GM19463 (cell line): ENCODE results near the gene ZNF548.
"Not testable (repeated sequence)": the region's sequence is repeated elsewhere in the genome, so short reads cannot be mapped to it uniquely, and the experiment has no call there.

Experiments
- ATAC-seq: cut with Tn5 transposase; IDR thresholded peaks from one replicate; pipeline ENCODE4 v1.9.1; 2021; ENCODE audit warnings: mild to moderate bottlenecking, moderate library complexity; ENCODE audit not compliant: unreplicated experiment

Gene ZNF548

DNA sequence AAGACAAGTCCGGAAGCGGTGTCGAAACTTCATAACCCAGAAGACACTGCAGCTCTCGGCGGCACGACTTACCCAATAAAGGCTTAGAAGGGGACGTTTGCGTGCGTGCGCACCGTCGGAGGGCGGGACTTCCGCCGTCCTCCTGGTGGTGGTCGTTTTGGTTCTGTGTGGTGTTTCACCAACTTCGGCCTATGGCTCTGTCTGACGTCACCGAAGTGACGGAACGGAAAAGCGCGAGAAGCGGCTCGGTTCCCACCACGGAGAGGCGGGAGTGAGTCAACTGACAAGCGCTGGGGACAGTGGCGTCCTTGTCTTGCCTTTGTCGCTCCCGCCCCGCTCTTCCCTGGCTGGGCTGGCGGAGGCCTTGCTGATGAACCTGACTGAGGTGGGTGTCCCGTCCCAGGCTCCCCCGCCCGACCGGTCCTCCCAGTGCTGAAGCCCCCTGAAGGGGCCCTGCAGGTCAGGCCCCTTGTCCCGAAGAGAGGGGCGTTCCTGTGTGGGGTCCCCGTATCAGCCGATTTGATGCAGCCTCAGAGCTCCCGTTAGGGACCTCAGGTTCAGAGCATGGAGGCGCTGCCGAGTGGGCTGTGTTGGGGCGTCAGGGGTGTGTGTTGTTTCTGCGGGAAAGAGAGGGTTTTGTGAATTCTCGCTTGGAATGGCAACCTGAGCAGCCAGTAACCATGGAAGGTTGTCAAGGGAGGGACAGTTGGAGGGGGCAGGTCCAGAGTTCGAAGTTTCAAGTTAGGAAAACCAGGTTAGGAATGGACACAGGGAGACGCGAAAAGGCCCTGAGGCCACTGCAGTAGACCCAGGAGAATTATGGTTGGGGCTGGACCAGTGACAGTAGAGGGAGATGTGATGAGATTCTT, at the start of gene ZNF548:
TSS of gene ZNF548 (plus strand) at position 125 of the 869 bp plus-strand sequence. CDS start at position 371, 246 bp downstream.
- ATAC-seq: peak; percentile 98

DNA sequence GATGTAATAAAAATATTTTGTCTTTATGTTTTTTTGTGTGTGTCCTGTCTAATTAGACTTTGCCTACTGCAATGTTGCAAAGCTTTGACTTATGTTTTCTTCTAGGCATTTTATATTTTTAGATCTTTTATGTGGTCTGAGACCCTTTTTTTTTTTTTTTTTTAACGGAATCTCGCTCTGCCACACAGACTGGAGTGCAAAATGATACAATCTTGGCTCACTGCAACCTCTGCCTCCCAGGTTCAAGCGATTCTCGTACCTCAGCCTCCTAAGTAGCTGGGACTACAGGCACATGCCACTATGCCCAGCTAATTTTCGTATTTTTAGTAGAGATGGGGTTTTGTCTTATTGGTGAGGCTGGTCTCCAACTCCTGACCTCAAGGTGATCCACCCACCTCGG, 47.1 kb upstream of the ZNF548 start:
- no peak for ATAC-seq

DNA sequence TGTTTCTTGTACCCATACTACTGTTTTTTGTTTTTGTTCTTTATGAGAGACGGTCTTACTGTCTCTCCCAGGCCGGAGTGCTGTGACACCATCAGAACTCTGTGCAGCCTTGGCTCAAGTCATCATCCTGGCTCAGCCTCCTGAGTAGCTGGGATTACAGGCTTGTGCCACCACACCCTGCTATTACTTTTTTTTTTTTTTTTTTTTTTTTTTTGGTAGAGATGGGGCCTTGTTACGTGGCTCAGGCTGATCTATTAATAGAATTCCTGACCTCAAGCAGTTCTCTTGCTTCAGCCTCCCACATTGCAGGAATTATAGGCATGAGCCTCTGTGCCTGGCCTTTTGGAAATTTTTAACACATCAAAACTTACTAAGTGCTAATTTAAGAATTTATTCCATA, 41.5 kb upstream of the ZNF548 start:
- ATAC-seq: no peak

DNA sequence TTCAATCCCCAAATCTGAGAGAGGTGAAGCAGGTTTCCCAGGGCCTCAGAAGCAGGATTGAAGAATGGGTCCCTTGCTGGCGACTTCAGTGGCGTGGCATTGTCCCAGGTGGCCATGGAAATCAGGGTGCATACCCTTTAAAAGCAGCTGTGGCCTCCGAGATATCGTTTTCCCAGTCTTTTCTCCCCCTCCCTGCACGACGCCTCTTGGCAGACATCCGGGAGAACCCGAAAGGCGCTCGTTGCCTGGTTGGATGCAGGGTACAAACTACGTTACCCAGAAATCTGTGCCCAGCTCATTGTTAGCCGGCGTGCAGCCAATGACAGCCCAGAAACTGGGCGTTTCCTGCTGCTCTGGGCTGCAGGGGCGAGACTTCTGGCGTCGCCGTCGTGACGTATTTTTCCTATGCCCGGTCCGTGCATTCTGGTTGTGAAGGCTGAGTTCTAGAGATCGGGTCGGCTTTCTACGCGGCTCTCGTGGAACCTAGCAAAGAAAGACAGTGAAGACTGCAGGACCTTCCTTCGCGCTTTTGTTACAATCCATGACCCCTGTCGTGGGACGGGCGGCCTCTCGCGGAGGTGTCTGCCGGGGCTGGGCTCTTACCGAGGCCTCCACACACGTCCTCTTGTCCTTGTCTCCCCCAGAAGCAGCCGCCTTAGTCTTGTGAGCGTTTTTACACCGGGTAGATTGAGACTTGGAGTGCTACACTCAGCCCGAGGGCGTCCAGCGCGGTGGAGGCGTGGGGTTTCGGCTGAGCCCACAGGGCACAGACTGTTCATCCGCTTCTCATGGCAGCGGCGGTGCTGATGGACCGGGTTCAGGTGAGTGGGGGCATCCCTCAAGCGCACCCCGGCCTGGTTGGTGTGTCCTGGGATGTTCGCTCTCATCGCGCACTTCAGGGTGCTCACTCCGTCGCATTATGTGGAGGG, 38.5 kb upstream of the ZNF548 start, which contains the start of gene ZNF304:
TSS of gene ZNF304 (plus strand) at position 395 of the 929 bp plus-strand sequence. CDS start at position 789, 394 bp downstream.
- ATAC-seq: peak; percentile 100

GRCh38 chr19:57351867-57352266, 37.8 kb upstream of the ZNF548 start:
- ATAC-seq: no peak

DNA sequence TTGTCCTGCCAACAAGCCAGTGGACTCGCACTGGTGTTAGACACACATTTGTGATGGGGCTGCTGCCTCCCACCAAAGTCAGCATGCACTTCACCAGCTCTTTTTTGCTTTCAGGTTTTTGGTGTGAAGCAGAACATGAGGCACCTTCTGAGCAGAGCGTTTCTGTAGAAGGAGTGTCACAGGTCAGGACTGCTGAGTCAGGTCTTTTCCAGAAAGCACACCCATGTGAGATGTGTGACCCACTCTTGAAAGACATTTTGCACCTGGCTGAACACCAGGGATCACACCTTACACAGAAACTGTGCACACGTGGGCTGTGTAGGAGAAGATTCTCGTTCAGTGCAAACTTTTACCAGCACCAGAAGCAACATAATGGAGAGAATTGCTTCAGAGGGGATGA, 33.7 kb upstream of the ZNF548 start:
- no peak for ATAC-seq

- no peak for ATAC-seq
Observed at GRCh38 chr19:57357406-57357805, 32.2 kb upstream of the ZNF548 start.

DNA sequence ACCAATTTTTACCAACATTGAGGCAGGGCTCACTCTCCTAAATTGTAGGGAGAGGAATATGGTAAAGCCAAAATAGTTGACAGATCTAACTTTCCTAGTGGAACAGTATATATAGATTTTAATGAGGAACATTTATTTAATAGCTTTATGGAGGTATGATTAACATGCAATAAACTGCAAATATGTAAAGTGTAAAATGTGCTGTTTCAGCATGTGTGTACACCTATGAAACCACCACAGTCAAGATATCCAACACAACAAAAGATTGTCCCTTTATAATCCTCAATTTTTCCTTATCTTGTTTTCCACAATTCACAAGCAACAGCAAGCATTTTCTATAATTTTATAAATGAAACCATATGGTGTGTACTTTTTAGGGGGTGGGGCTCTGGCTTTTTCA, 30.4 kb upstream of the ZNF548 start:
- ATAC-seq: no peak

GRCh38 chr19:57362419-57362818, 27.2 kb upstream of the ZNF548 start:
- ATAC-seq: no peak

DNA sequence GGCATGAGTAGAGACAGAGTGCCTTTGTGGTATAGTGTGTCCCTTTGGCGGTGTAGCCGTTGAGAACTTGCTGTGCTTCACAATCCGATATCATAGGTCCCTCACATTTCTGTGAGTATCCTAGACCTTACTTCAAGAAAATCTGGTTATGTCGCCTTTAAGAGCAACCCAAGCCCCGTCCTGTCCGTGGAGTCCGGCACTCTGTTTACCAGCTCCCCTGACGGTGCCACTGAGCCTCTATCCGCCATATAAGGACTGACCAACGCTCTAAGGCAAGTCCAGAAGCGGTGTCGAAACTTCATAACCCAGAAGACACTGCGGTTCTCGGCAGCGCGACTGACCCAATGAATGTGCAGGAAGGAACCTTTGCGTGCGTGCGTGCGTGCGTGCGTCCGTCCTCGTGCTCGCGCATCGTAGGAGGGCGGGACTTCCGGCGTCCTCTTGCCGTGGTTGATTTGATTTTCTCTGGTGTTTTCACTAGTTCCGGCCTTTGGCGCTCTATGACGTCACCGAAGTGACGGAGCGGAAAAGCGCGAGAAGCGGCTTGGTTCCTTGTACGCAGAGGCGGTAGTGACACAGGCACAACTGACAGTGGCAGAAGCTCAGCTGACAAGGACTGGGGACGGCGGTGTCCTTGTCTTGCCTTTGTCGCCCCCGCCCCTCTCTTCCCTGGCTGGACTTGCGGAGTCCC, 26.5 kb upstream of the ZNF548 start, which contains the start of the genes TRAPPC2B and ZNF547:
TSS of gene TRAPPC2B (plus strand) at position 555 of the 691 bp plus-strand sequence. CDS start 1,283 bp downstream, outside the sequence.
TSS of gene ZNF547 (plus strand) at position 555 of the 691 bp plus-strand sequence. CDS start 5,005 bp downstream, outside the sequence.
- peak; percentile 95 for ATAC-seq

DNA sequence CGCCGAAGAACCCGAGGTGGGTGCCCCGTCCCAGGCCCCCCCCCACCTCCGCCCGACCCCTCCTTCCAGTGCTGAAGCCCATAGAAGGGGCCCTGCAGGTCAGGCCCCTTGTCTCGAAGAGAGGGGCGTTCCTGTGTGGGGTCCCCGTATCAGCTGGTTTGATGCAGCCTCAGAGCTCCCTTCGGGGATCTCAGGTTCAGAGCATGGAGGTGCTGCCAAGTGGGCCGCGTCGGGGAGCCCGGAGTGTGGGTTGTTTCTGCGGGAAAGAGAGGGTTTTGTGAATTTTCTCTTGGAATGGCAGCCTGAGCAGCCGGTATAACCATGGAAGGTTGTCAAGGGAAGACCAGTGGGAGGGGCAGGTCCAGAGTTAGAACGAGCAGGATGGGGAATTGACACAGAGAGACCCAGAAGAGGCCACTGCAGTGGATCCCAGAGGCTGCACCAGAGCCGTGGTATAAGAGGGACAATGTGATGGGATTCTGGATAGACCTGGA, 25.9 kb upstream of the ZNF548 start:
- peak; percentile 8 for ATAC-seq

DNA sequence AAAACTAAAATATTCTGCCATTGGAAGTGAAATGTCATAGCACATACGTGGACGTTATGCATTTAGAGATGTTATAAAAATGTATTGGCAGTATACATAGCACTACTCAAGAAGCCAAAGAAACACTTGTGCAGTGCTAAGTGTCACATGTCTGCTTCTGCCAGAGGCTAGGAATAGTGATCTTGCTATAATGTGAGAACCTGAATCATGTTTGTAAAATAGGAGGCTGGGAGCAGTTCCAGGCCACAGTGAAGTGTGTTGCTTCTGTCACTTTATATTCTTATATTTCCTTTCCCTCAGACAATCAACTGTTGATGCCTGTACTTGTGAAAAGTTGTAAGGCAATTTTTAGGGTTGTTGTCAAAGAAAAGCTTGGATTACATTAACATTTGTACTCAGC, 22.9 kb upstream of the ZNF548 start:
- no peak for ATAC-seq

GRCh38 chr19:57374179-57374578, 15.5 kb upstream of the ZNF548 start:
- no peak for ATAC-seq

DNA sequence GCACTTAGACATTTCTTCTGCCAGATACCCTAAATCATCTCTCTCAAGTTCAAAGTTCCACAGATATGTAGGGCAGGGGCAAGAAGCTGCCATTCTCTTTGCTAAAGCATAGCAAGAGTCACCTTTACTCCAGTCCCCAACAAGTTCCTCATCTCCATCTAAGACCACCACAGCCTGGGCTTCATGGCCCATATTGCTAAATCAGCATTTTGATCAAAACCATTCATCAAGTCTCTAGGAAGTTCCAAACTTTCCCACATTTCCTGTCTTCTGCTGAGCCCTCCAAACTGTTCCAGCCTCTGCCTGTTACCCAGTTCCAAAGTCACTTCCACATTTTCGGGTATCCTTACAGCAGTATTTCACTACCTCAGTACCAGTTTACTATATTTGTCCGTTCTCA, 15.0 kb upstream of the ZNF548 start:
- not testable (repeated sequence) for ATAC-seq

- no peak for ATAC-seq
Observed at GRCh38 chr19:57376151-57376550, 13.5 kb upstream of the ZNF548 start.

DNA sequence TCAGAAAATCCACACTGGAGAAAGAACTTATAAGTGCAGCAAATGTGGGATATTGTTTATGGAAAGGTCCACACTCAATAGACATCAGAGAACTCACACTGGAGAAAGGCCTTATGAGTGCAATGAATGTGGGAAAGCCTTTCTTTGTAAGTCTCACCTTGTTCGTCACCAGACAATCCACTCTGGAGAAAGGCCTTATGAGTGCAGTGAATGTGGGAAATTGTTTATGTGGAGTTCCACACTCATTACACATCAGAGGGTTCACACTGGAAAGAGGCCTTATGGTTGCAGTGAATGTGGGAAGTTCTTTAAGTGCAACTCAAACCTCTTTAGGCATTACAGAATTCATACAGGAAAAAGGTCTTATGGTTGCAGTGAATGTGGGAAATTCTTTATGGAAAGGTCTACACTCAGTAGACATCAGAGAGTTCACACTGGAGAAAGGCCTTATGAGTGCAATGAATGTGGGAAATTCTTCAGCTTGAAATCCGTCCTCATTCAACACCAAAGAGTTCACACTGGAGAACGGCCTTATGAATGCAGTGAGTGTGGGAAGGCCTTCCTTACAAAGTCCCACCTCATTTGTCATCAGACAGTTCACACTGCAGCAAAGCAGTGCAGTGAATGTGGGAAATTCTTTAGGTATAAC, 12.0 kb upstream of the ZNF548 start:
- no peak for ATAC-seq

DNA sequence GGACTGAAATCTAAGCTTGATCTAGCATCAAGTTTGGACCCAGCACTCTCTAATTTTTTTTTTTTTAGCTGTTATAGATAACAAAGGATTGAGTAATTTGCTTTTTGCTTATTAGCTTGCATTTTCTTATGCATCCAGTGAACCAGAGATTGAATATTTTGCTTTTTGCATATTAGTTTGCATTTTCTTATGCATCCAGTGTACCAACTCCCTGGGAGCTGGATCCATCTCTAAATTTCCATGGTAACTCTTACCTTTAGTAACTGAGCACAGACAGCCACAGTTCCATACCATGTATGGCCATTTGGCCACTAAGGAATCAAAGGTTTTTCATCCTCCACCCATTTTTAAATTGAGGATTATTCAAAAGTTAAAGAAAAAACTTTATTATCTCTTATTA, 8.7 kb upstream of the ZNF548 start:
- ATAC-seq: no peak

- ATAC-seq: no peak
Observed at GRCh38 chr19:57382806-57383488, 6.7 kb upstream of the ZNF548 start.

DNA sequence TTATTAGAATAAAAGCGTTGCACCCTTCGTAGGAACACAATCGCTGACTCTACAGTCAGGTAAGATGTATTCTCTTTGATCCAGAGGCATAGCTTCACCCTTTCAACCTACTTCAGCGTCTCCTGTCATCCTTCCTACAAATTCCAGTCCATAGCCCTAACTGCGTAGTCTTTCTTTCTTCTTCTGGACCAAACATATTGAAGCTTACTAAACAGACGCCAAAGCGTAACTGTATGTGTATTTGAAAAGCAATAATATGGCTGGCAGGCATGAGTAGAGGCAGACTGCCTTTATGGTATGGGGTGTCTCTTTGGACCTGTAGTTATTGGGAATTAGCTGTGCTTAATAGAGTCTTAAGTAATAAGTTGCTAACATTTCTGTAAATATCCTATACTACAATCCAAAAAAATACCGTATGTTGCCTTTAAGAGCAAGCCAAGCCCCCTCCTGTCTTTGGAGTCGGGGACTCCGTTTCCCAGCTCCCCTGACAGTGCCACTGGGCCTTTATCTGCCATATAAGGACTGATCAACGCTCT, 392 bp upstream of the ZNF548 start:
- ATAC-seq: no peak
